ENCODE results near the gene SIRPD. TPM values are rescaled to one million over a fixed set of nuclear protein-coding genes. Genes with fewer than 3 reads are reported as not detected.

Gene SIRPD
- total and polyA plus RNA-seq, 2 of the 8 experiments (the other 6 are each of a cell fraction or from before 2014, with no cell fraction given), result not detected

- Histone ChIP-seq H2BK15ac (ENCODE audit: low read length) (no peak overlapping the region), H3K9ac (replicated peaks in 1 of 4; ENCODE audit: extremely low read depth in 1 of 4, low read depth in 3 of 4, low read length in 3 of 4) (no peak overlapping the region), H2BK5ac (ENCODE audit: low read depth, low read length) (no peak overlapping the region), H3K4me2 (ENCODE audit: insufficient read depth in 1 of 2, low read depth in 2 of 2, low read length in 2 of 2) (no peak overlapping the region), H3K9me3 (ENCODE audit: insufficient read depth in 2 of 2, low read depth in 1 of 2, low read length in 1 of 2) (no peaks in the 10 kb centered on the region), H4K8ac (ENCODE audit: extremely low read depth, insufficient read depth, low read length) (no peak overlapping the region), H3K79me1 (ENCODE audit: low read depth, low read length) (no peaks in the 10 kb centered on the region), H3K79me2 (ENCODE audit: control insufficient read depth in 1 of 2, insufficient read depth in 2 of 2, low read length in 2 of 2) (no peaks in the 10 kb centered on the region), H3K4me3 (ENCODE audit: extremely low read depth in 1 of 4, insufficient read depth in 2 of 4, low read depth in 3 of 4, low read length in 4 of 4) (no peak overlapping the region), H3K23ac (ENCODE audit: insufficient read length) (no peak overlapping the region), H2BK12ac (ENCODE audit: low read depth, low read length) (no peak overlapping the region), H2AK5ac (ENCODE audit: low read depth, low read length) (no peak overlapping the region), H3K4me1 (replicated peaks in 1 of 4; ENCODE audit: control insufficient read depth in 3 of 4, insufficient read depth in 4 of 4, low read length in 3 of 4) (peaks cover 1 to 6% (median 2%) of the 10 kb centered on the region in 4 experiments; a peak in 6 of 7 replicates), H3K27ac (ENCODE audit: low read depth, low read length) (no peak overlapping the region), H3K14ac (ENCODE audit: insufficient read length) (no peak overlapping the region), H4K20me1 (replicated peaks in 1 of 2; ENCODE audit: control insufficient read depth in 1 of 2, insufficient read depth in 2 of 2, low read length in 2 of 2) (no peaks in the 10 kb centered on the region), H3K18ac (ENCODE audit: extremely low read depth, low read length) (no peak overlapping the region), H2BK20ac (ENCODE audit: low read length) (no peak overlapping the region), H3K27me3 (replicated peaks in 1 of 4; ENCODE audit: control insufficient read depth in 3 of 4, extremely low read depth in 1 of 4, insufficient read depth in 3 of 4, low read length in 3 of 4) (peaks cover 0 to 2% (median 0%) of the 10 kb centered on the region in 4 experiments; a peak in 2 of 7 replicates), H3K23me2 (ENCODE audit: low read depth, low read length) (no peaks in the 10 kb centered on the region), H3K36me3 (ENCODE audit: control insufficient read depth in 2 of 4, insufficient read depth in 4 of 4, low read length in 3 of 4) (no peaks in the 10 kb centered on the region), H4K91ac (replicated peaks; ENCODE audit: insufficient read length, low read length) (no peak overlapping the region), H4K5ac (ENCODE audit: insufficient read length, low read depth, low read length) (no peak overlapping the region), H3K56ac (replicated peaks; ENCODE audit: insufficient read length, low read depth, low read length) (no peak overlapping the region), H2AFZ (ENCODE audit: low read length) (no peak overlapping the region), H2BK120ac (replicated peaks; ENCODE audit: low read depth, low read length) (no peak overlapping the region), H3K4ac (replicated peaks; ENCODE audit: insufficient read length, low read depth, low read length) (no peak overlapping the region)
- ChIA-PET POLR2A (ENCODE audit: partially characterized antibody) (no interaction called here), CTCF (ENCODE audit: partially characterized antibody) (interaction anchor here (0.8 to 4.6 kb wide), 6 partner anchors 12 to 353 kb away, joined by 3 to 42 read pairs (median 4); partner anchors contain the start of gene NSFL1C)
- whole genome bisulfite sequencing, 2 experiments (ENCODE audit: extremely low coverage in 1 of 2, insufficient coverage in 1 of 2, insufficient read length in 1 of 2, insufficient replicate concordance in 2 of 2, low coverage in 1 of 2, low lambda C conversion rate in 2 of 2, missing lambda C conversion rate in 1 of 2), result 67% methylated on average over 1 of the region's 1 CpG; no CpG with 5 or more reads in 1 of the 2 experiments
- DNase-seq (ENCODE audit: low read depth in 1 of 2, low spot score in 2 of 2) (no peak), FAIRE-seq (no peak)
- TF ChIP-seq BACH1 (IDR thresholded peaks at IDR 0.05; ENCODE audit: low read length) (no peak), TAF7 (optimal IDR thresholded peaks at IDR 0.05; ENCODE audit: borderline replicate concordance, low read depth, low read length) (no peak), SIN3A (conservative IDR thresholded peaks at IDR 0.05 in 1 of 2, IDR thresholded peaks at IDR 0.05 in 1 of 2; ENCODE audit: low read depth in 1 of 2, low read length in 2 of 2) (no peak), RBBP5 (IDR thresholded peaks at IDR 0.05; ENCODE audit: borderline replicate concordance, low read depth, low read length) (no peak), E2F6 (IDR thresholded peaks at IDR 0.05) (no peak), CBX8 (IDR thresholded peaks at IDR 0.05; ENCODE audit: borderline replicate concordance, low read depth, low read length) (no peak), RFX5 (IDR thresholded peaks at IDR 0.05; ENCODE audit: borderline replicate concordance, low read depth, low read length) (no peak), ASH2L (IDR thresholded peaks at IDR 0.05; ENCODE audit: low read length) (no peak), JUN (IDR thresholded peaks at IDR 0.05; ENCODE audit: low read depth, low read length) (no peak), KDM4A (IDR thresholded peaks at IDR 0.05; ENCODE audit: low read depth, low read length, severe bottlenecking) (no peak), GABPA (IDR thresholded peaks at IDR 0.05; ENCODE audit: borderline replicate concordance, insufficient read depth, low read length) (no peak), GTF2F1 (IDR thresholded peaks at IDR 0.05; ENCODE audit: borderline replicate concordance, low read depth, low read length) (no peak), SP2 (IDR thresholded peaks at IDR 0.05; ENCODE audit: low read length) (no peak), SUZ12 (IDR thresholded peaks at IDR 0.05; ENCODE audit: low read length) (no peak)
Measured at GRCh38 chr20:1505871-1506270, 51.6 kb downstream of the SIRPD start.

Data from H1 (cell line).